Fibroblast of villous mesenchyme (primary cell): ENCODE data around the gene FAM13A. TPM values are rescaled to one million over a fixed set of nuclear protein-coding genes. Genes with fewer than 3 reads are reported as not detected.
"Not testable (repeated sequence)": the region's sequence is repeated elsewhere in the genome, so short reads cannot be mapped to it uniquely, and the experiment has no call there.

Source experiments
- DNase-seq: peaks from one replicate; pipeline ENCODE4 v3.0.0-alpha.2; 2010; ENCODE audit warnings: low read depth
- H3K4me3 ChIP-seq: 2 replicates; pipeline ENCODE4 v1.5.1; 2011; ENCODE audit warnings: low read depth, mild to moderate bottlenecking, low read length
- total RNA-seq: library from RNA; depleted of rRNA; stranded (reverse); fragments of >200 nt; gene quantifications from 2 replicates; pipeline ENCODE4 v1.2.3, GENCODE V29; 2012
- TF ChIP-seq, protein P1 (sequence below): IDR thresholded peaks from 2 replicates; pipeline ENCODE4 v1.5.1; 2012; ENCODE audit warnings: low read depth, mild to moderate bottlenecking, low read length; ENCODE audit not compliant: insufficient read depth

FAM13A gene
- total RNA-seq, 1 donor = 34.1 TPM

DNA sequence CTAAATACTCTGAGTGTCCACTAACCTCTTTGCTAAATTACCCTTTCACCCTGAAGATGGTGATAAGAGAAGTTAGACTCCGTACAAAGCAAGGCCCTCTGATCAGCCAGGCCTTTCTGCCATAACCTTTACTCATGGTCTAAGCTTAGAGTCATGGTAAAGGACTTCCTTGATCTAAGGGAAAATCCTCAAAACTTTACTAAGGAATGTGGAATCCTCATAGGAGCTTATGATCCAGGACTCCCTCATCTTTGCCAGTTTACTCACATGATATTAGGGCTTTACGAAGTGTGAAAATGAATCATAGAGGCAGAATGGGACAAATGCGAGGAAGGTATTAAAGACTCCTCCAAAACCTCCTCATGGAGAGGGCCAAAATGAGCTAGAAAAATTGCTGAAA is 7.9 kb upstream of the FAM13A start:
- TF ChIP-seq, protein P1, sequence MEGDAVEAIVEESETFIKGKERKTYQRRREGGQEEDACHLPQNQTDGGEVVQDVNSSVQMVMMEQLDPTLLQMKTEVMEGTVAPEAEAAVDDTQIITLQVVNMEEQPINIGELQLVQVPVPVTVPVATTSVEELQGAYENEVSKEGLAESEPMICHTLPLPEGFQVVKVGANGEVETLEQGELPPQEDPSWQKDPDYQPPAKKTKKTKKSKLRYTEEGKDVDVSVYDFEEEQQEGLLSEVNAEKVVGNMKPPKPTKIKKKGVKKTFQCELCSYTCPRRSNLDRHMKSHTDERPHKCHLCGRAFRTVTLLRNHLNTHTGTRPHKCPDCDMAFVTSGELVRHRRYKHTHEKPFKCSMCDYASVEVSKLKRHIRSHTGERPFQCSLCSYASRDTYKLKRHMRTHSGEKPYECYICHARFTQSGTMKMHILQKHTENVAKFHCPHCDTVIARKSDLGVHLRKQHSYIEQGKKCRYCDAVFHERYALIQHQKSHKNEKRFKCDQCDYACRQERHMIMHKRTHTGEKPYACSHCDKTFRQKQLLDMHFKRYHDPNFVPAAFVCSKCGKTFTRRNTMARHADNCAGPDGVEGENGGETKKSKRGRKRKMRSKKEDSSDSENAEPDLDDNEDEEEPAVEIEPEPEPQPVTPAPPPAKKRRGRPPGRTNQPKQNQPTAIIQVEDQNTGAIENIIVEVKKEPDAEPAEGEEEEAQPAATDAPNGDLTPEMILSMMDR = no peak
- DNase-seq = no peak
- no peak overlapping the region for H3K4me3 ChIP-seq

DNA sequence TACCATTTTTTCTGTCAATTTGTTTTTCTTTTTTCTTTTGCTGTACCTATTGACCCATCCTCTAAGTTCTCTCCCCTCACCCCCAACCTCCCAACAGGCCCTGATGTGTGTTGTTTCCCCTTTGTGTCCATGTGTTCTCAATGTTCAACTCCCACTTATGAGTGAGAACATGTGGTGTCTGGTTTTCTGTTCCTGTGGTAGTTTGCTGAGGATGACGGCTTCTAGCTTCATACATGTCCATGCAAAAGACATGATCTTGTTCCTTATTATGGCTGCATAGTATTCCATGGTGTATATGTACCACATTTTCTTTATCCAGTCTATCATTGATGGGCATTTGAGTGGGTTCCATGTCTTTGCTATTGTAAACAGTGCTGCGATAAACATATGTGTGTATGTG is 859 bp upstream of the FAM13A start:
- DNase-seq, H3K4me3 ChIP-seq: not testable (repeated sequence)

DNA sequence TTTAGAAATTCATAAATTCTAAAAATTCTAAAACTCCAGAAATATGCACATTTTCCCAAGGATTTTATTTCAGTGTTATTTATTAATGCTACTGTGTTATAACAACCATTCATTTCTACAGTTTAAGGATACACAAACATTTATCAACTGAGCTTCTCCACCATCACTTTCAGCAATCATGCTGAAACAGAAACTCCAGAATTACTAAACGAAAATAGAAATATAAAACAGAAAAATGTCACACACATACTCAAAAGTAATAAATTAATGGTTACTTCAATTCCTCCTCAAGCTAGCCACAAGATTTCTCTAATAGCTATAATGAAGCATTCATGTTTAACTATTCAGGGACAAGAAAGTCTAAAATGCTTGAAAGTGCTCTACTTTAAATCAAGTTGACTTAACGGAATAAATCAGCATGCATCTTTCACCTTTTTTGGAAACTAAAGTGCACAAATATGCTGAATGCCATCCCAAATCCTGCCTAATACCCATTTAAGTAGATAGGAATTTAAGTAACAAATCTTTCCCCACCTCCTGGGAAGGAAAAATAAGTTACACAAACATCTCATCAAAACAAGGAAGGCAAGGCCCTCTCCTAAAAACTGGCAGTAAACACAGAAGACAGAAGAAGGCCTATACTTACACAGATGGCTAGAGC is 563 bp downstream of the FAM13A start:
- no peak for DNase-seq

DNA sequence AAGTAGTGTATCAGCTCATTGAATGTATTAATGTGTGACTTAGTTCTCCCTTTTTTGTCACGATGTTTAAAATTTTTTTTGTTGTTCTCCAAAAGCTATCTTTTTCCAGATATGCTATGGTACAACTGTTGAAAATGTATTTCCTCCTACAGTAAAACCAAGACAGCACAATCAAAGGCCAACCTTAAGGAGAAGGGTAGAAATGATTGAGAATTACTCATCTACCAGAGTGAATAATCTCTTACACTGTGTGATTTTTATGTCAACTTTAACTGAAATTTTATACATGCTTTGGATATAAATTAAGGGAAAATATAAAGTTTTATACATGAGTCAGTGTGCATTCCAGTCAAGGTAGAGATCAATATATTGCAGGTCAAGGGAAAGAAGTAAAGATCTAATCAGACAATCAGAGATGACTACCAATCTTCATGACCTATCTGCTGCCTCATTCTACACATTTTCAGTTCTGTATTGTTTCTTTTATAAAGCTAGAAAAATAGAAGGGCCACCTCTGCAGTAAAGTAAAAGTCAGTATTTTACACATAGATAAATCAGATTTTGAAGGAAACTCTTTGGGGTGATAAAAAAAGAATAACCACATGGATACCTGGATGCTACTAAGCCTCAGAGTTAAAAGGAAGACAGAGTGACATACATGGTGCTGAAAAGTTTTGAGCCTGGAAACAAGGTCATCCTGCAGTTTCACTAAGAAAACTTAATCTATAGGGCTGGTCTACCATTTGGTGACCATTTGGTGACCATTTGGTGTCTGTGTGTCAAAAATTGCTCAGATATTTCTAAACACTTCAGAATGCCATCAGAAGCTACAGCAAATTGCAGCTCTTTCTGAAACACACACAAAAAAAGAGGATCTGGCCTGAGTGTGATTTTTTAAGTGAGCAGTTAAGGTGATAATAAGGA is 1.6 kb downstream of the FAM13A start:
- no peak for DNase-seq
- TF ChIP-seq, protein P1 = no peak
- peak overlapping the region; percentile 59 for H3K4me3 ChIP-seq

More for the DNA sequence above, 563 bp downstream of the FAM13A start:
- TF ChIP-seq, protein P1 = no peak
- peak overlapping the region; percentile 59 for H3K4me3 ChIP-seq

DNA sequence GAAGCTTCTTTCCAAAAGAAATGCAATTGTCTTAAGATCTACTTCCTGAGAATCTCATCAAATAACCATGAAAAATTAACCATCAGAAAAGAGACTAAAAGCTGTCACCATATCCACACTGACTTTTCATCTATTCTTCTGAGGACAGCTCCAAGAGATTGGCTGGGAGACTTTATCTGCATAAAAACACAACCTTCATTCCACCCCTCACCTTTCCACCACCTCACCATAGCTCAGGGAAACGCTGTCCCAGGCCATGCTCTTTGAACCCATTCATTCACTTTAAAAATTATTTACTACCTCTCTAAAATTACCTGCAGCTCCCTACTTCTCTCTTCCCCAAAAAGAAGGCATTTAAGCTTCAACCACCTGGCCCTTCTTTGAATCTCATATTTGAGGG is 2.4 kb downstream of the FAM13A start:
- no peak overlapping the region for H3K4me3 ChIP-seq

DNA sequence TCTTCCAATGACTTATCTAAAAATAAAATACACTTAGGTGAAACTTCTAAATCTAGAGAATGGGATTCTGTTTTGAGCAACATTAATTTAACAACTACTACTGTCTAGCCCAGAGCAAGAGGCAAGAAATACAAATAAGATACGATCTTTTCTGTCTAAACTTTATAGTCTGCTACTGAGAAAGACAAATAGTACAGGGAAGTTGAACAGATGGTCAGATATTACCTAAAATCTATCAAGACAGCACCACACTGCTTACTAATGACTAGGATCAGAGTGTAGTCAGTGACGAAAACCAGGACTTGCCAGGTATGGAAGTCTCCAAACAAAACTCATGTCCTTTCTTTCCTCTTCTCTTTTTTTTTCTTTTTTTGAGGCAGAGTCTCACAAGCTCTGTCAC is 7.1 kb downstream of the FAM13A start:
- DNase-seq = peak; percentile 42
- H3K4me3 ChIP-seq = no peak overlapping the region
- TF ChIP-seq, protein P1 = no peak

More for the DNA sequence above, 2.4 kb downstream of the FAM13A start:
- TF ChIP-seq, protein P1 = no peak
- DNase-seq = no peak

DNA sequence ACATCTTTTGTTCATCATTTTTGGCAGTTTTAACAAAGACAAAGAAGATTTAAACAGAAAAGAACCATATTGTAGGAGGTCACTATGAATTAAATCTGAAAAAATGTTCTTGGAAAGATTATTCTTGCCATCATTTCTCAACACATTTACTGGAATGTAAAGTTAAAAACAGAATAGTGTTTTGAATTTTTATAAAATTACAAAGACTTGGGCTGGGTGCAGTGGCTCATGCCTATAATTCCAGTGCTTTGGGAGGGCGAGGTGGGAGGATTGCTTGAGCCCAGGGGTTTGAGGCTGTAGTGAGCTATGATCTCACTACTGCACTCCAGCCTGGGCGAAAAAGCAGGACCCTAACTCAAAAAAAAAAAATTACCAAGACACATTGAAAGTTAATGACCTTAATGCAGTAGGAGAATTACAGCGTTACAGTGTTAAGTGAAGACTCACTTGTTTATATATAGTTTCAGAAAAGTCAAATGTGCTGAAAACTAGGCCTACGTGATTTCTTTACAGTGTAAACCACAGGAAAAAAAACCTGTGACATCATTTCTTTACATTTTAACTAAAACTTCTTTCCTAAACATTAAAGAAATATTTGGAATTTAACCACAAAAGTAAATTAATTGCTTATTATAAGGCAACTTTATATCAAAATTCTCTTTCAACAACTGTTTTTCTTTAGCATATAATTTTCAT is 7.9 kb downstream of the FAM13A start:
- DNase-seq = peak; percentile 13
- TF ChIP-seq, protein P1 = no peak
- no peak overlapping the region for H3K4me3 ChIP-seq
